GM06990 (cell line): ENCODE measurements around the gene BHLHE23.

Experiments used
- DNase-seq: peaks from one replicate; pipeline ENCODE4 v3.0.0-alpha.2; 2011; ENCODE audit not compliant: insufficient read length; ENCODE audit errors: extremely low read depth
- H3K27me3 ChIP-seq: replicated peaks from 2 replicates; pipeline ENCODE4 v1.6.0; 2011; ENCODE audit warnings: low read length; ENCODE audit not compliant: control insufficient read depth, insufficient read depth
- H3K36me3 ChIP-seq: 2 replicates; pipeline ENCODE4 v1.5.1; 2011; ENCODE audit warnings: low read length; ENCODE audit not compliant: control insufficient read depth, insufficient read depth
- H3K4me3 ChIP-seq: replicated peaks from 2 replicates; pipeline ENCODE4 v1.5.1; 2011; ENCODE audit warnings: low read depth, mild to moderate bottlenecking, control low read depth, low read length
- TF ChIP-seq, protein P1 (sequence below): IDR thresholded peaks from 2 replicates; pipeline ENCODE4 v1.5.1; 2011; ENCODE audit warnings: low read length, control low read depth, mild to moderate bottlenecking, inconsistent platforms; ENCODE audit not compliant: insufficient read depth, poor library complexity, severe bottlenecking

The BHLHE23 gene

DNA sequence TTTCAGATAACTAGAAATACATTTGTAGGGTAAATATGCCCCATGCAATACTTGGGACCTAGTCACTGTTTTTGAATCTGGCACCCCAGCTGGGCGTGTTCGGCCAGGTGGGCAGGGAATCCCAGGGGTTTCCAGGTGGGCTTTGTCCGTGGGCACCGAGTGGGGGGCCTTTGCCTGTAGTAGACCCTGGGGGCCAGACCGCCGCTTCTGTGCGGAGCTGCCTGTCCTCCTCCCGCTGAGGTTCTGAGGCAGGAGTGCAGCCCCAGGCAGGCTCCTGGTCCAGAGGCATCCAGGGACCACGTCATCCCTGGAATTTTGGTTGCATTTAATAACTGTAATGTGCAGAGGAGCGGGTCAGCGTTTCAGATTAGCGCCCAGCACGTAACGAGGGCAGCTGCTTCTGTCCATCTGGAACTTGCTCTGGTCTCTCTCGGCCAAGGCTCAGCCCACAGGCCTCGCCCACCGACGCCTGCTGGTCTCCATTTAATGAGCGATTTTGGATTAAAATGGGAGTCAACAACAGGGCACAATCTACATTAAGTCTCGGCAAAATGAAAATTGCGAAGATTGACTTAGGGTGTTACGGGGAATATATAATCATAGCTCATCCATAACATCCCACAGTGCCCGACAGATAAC is 12.8 kb downstream of the BHLHE23 start:
- H3K27me3 ChIP-seq: peaks cover 2% of the 10 kb centered on the region
- no peaks in the 10 kb centered on the region for H3K36me3 ChIP-seq
- TF ChIP-seq, protein P1, sequence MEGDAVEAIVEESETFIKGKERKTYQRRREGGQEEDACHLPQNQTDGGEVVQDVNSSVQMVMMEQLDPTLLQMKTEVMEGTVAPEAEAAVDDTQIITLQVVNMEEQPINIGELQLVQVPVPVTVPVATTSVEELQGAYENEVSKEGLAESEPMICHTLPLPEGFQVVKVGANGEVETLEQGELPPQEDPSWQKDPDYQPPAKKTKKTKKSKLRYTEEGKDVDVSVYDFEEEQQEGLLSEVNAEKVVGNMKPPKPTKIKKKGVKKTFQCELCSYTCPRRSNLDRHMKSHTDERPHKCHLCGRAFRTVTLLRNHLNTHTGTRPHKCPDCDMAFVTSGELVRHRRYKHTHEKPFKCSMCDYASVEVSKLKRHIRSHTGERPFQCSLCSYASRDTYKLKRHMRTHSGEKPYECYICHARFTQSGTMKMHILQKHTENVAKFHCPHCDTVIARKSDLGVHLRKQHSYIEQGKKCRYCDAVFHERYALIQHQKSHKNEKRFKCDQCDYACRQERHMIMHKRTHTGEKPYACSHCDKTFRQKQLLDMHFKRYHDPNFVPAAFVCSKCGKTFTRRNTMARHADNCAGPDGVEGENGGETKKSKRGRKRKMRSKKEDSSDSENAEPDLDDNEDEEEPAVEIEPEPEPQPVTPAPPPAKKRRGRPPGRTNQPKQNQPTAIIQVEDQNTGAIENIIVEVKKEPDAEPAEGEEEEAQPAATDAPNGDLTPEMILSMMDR: no peak
- DNase-seq: no peak
- H3K4me3 ChIP-seq: no peak overlapping the region

DNA sequence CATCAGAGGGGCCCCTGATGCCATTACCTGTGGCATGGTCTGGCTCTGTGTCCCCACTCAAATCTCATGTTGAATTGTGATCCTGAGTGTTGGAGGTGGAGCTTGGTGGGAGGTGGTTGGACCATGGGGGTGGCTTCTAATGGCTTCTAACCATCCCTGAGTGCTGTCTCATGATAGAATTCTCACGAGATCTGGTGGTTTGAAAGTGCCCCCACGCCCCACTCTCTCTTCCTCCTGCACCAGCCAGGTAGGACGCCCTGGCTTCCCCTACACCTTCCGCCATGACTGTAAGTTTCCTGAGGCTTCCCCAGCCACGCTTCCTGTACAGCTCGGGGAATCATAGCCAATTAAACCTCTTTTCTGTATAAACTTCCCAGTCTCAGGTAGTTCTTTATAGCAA is 14.9 kb downstream of the BHLHE23 start:
- no peak for DNase-seq
- H3K4me3 ChIP-seq: no peak overlapping the region
- H3K36me3 ChIP-seq: no peaks in the 10 kb centered on the region
- TF ChIP-seq, protein P1: no peak
- no peaks in the 10 kb centered on the region; the same call in none of the 2 replicates for H3K27me3 ChIP-seq

DNA sequence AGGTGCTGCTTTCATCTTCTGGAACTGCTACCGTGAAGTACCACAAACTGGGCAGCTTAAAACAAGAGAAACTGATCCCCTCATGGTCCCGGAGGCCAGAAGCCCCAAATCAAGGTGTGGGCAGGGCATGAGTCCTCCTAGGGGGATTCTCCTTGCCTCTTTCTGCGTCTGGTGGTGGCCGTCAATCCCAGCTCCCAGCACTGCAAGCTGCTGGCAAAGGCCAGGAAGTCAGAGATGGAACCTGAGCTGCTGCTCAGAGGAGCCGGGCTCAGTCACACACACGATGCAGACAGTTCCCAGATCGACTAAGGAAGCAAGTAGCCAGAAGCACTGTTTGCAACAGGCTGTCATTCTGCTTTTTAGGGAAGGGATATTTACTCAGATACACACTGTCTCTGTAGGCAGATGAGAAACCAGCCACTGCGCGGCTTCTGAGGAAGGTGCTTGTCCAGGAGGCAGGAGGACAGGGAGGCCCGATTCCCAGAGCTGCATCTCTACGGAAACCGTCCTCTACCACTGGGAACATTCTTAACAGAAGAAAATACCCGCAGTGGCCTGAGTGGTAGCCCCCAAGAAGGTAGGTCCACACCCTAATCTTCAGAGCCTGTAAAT is 15.5 kb downstream of the BHLHE23 start:
- TF ChIP-seq, protein P1: no peak
- H3K36me3 ChIP-seq: no peaks in the 10 kb centered on the region
- no peak for DNase-seq
- no peak overlapping the region for H3K4me3 ChIP-seq
- H3K27me3 ChIP-seq: no peaks in the 10 kb centered on the region; the same call in none of the 2 replicates

GRCh38 chr20:62990306-62990825 is 16.4 kb downstream of the BHLHE23 start:
- Histone ChIP-seq H3K4me3 (no peak overlapping the region), H3K36me3 (no peaks in the 10 kb centered on the region), H3K27me3 (no peaks in the 10 kb centered on the region; the same call in none of the 2 replicates)
- TF ChIP-seq, protein P1: no peak
- DNase-seq: no peak

GRCh38 chr20:62989201-62989601 is 17.6 kb downstream of the BHLHE23 start:
- TF ChIP-seq, protein P1: no peak
- Histone ChIP-seq H3K4me3 (no peak overlapping the region), H3K36me3 (no peaks in the 10 kb centered on the region), H3K27me3 (no peaks in the 10 kb centered on the region; the same call in none of the 2 replicates)
- DNase-seq: no peak
